Spleen (tissue), 11 donors: ENCODE measurements around the gene HS3ST4. TPM values are rescaled to one million over a fixed set of nuclear protein-coding genes. Genes with fewer than 3 reads are reported as not detected.

Source experiments
- DNase-seq: peaks from one replicate; pipeline ENCODE4 v3.0.0-alpha.2; 2020
- H3K27ac ChIP-seq, 8 donors: fragments of 200-600 bp; sonication (generic) in 7 of 8; 1 replicate in 4 of 8; 2 replicates in 4 of 8; pipeline versions ENCODE4 v1.5.0 to v1.8.0; 2016 to 2021; ENCODE audit warnings: inconsistent platforms in 4 of 8, mild to moderate bottlenecking in 4 of 8, moderate library complexity in 1 of 8
- H3K27me3 ChIP-seq, 7 donors: fragments of 200-600 bp; sonication (generic) in 6 of 7; replicated peaks in 1 of 7; 1 replicate in 4 of 7; 2 replicates in 3 of 7; pipeline versions ENCODE4 v1.5.0 to v1.8.0; 2016 to 2021; ENCODE audit warnings: inconsistent platforms in 3 of 7, mild to moderate bottlenecking in 1 of 7
- H3K36me3 ChIP-seq, 6 donors: fragments of 200-600 bp; sonication (generic) in 5 of 6; 1 replicate in 4 of 6; 2 replicates in 2 of 6; pipeline versions ENCODE4 v1.5.0 to v1.8.0; 2016 to 2021; ENCODE audit warnings: inconsistent platforms in 2 of 6
- H3K4me1 ChIP-seq, 6 donors: fragments of 200-600 bp; sonication (generic) in 5 of 6; 1 replicate in 3 of 6; 2 replicates in 3 of 6; pipeline versions ENCODE4 v1.5.0 to v1.8.0; 2016 to 2021; ENCODE audit warnings: inconsistent platforms in 3 of 6
- H3K4me3 ChIP-seq, 8 donors: fragments of 200-600 bp; sonication (generic) in 7 of 8; 1 replicate in 4 of 8; 2 replicates in 4 of 8; pipeline versions ENCODE4 v1.5.0 to v1.8.0; 2016 to 2021; ENCODE audit warnings: inconsistent platforms in 4 of 8, mild to moderate bottlenecking in 4 of 8, moderate library complexity in 2 of 8
- H3K9me3 ChIP-seq, 8 donors: fragments of 200-600 bp; sonication (generic) in 7 of 8; 1 replicate in 4 of 8; 2 replicates in 4 of 8; pipeline versions ENCODE4 v1.5.0 to v1.8.0; 2016 to 2021; ENCODE audit warnings: inconsistent platforms in 4 of 8
- POLR2A ChIP-seq, 3 donors: fragments of 450-650 bp; IDR thresholded peaks; one replicate each; pipeline ENCODE4 v1.5.1; 2017; ENCODE audit warnings: antibody characterized with exemption in 3 of 3, mild to moderate bottlenecking in 1 of 3
- POLR2AphosphoS5 ChIP-seq, 3 donors: sonication (generic); formaldehyde crosslinking; IDR thresholded peaks; one replicate each; pipeline ENCODE4 v1.5.1; 2017; ENCODE audit warnings: antibody characterized with exemption in 3 of 3
- WGBS, 5 donors: extraction: QIAGEN DNeasy Blood & Tissue Kit in 3 of 5; methylation state at CpG; one replicate each; pipeline versions ENCODE4 v1.1.5 to v1.1.7; 2013 to 2018; 5-methylcytosine and 5-hydroxymethylcytosine counted together
- intact Hi-C: fragments of 100-400 bp; cut with DNase I; formaldehyde crosslinking; loops from one replicate; pipeline ENCODE4 v1.15.0; 2023; ENCODE audit warnings: low total_unique reads
- polyA plus RNA-seq, 3 donors: library from polyadenylated mRNA; stranded (reverse); fragments of 200-250 nt; gene quantifications; one replicate each; pipeline ENCODE4 v1.2.1, GENCODE V29; 2013
- total RNA-seq, 7 donors: library from RNA; depleted of rRNA in 3 of 7; stranded (reverse); fragments of >200 nt in 3 of 7; fragmentation: NEBNext Ultra II Directional in 4 of 7; extraction: Animal tissue kit (Norgen Biotek cat#: 25700) in 4 of 7; gene quantifications; one replicate each; pipeline versions ENCODE4 v1.1.0 to v1.2.1, GENCODE V29; 2016 to 2021
- TF ChIP-seq, protein P1 (sequence below), 11 experiments: fragments of 200-600 bp in 7 of 11; fragments of 450-650 bp in 4 of 11; sonication (generic) in 4 of 11; IDR thresholded peaks in 8 of 11; conservative IDR thresholded peaks in 3 of 11; 1 replicate in 7 of 11; 2 replicates in 4 of 11; pipeline versions ENCODE4 v1.4.0 to v1.8.0; 2016 to 2021; ENCODE audit warnings: antibody characterized with exemption in 11 of 11, inconsistent platforms in 4 of 11, mild to moderate bottlenecking in 1 of 11
- donor health status: healthy with polysubstance abuse.
- donor health status: DM: no; HTN: no; CAD: no; lungs with moderate emphysema.
- donor health status: DM: no; HTN: no; CAD: no.
- donor health status: Bipolar disorder and iron deficiency.
- donor health status: healthy.
- donor health status: DM: no; HTN: no; CAD: no.
- donor health status: DM: yes; HTN: yes; CAD: no.

HS3ST4 gene
- total and polyA plus RNA-seq, 10 donors = 0.08 to 4.2 (median 1.9) TPM

DNA sequence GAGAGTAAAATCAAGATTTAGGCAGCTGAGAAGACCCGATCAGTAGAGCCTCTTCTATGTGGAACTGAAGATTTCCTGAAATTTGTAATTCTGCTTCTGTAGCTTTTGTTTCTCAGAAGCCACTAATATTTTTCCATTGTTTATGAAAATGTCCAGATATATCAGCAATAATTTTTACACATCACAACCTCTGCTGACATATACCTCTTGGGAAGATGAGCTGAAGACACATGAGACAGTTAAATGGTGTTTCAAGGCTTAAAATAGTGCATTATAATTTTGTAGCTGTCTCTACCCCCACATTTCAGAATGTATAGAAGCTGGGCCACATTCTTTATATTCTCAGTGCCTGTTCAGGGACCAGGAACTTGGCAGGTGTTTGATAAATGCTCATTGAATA, 320.6 kb downstream of the HS3ST4 start:
- intact Hi-C loops = no loop called here
- WGBS, 5 donors = 67 to 89% (median 77%) methylated on average over 1 of the region's 1 CpG
- TF ChIP-seq POLR2AphosphoS5 (IDR thresholded peaks at IDR 0.05) = no peak
- TF ChIP-seq POLR2A (IDR thresholded peaks at IDR 0.05) = no peak
- TF ChIP-seq, protein P1, sequence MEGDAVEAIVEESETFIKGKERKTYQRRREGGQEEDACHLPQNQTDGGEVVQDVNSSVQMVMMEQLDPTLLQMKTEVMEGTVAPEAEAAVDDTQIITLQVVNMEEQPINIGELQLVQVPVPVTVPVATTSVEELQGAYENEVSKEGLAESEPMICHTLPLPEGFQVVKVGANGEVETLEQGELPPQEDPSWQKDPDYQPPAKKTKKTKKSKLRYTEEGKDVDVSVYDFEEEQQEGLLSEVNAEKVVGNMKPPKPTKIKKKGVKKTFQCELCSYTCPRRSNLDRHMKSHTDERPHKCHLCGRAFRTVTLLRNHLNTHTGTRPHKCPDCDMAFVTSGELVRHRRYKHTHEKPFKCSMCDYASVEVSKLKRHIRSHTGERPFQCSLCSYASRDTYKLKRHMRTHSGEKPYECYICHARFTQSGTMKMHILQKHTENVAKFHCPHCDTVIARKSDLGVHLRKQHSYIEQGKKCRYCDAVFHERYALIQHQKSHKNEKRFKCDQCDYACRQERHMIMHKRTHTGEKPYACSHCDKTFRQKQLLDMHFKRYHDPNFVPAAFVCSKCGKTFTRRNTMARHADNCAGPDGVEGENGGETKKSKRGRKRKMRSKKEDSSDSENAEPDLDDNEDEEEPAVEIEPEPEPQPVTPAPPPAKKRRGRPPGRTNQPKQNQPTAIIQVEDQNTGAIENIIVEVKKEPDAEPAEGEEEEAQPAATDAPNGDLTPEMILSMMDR (IDR thresholded peaks at IDR 0.05 in 8 of 11, conservative IDR thresholded peaks at IDR 0.05 in 3 of 11) = no peak
- no peak overlapping the region for H3K27ac ChIP-seq
- DNase-seq = no peak
- no peak overlapping the region for H3K4me3 ChIP-seq
- no peaks in the 10 kb centered on the region for H3K27me3 ChIP-seq
- H3K36me3 ChIP-seq = no peaks in the 10 kb centered on the region
- no peaks in the 10 kb centered on the region for H3K4me1 ChIP-seq
- peaks cover 0 to 38% (median 34%) of the 10 kb centered on the region in 8 donors for H3K9me3 ChIP-seq

DNA sequence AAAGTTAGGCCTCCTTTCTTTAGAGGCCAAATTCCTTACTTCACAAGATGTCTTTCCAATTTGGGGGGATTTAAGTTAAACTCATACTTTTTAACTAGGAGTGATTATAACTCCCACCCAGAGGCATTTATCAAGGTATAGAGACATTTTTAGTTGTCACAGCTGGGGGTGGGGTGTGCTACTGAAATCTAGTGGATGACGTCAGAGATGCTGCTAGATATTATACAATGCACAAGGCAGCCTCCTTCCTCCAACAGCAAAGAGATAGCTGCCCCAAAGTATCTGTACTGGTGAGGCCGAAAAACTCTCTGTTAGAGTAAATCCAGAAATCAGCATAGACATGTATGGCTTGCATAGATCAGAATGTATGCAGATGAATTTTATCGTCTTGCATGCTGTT, 324.0 kb downstream of the HS3ST4 start:
- DNase-seq = no peak
- WGBS, 5 donors = 58 to 96% (median 71%) methylated on average over 3 of the region's 3 CpGs
- TF ChIP-seq, protein P1 (IDR thresholded peaks at IDR 0.05 in 8 of 11, conservative IDR thresholded peaks at IDR 0.05 in 3 of 11) = no peak
- TF ChIP-seq POLR2A (IDR thresholded peaks at IDR 0.05) (no peak), POLR2AphosphoS5 (IDR thresholded peaks at IDR 0.05) (no peak)
- intact Hi-C loops = no loop called here
- H3K4me3 ChIP-seq = no peak overlapping the region
- peaks cover 0 to 44% (median 40%) of the 10 kb centered on the region in 8 donors for H3K9me3 ChIP-seq
- H3K27ac ChIP-seq = no peak overlapping the region
- H3K36me3 ChIP-seq = no peaks in the 10 kb centered on the region
- H3K4me1 ChIP-seq = no peaks in the 10 kb centered on the region
- no peaks in the 10 kb centered on the region for H3K27me3 ChIP-seq

DNA sequence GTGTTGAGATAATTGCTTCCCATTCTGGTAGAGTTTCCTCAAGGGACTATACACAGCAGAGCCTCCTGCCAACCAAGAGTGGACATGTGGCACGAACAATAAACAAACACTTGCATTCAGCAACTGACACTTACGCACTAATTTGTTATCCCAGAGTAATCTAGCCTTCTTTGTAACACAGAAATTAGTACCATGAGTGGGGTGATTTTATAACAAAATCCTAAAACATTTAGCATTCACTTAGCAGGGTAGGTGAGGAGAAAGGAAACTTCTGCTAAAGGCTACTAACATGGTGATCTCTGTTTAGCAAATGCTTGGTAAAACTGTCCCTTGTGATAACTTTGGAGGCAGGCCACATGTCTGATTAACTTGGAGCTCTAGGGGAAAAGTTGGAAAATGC, 325.2 kb downstream of the HS3ST4 start:
- no peak for DNase-seq
- no peaks in the 10 kb centered on the region for H3K4me1 ChIP-seq
- H3K27me3 ChIP-seq = no peaks in the 10 kb centered on the region
- TF ChIP-seq POLR2A (IDR thresholded peaks at IDR 0.05) (no peak), POLR2AphosphoS5 (IDR thresholded peaks at IDR 0.05) (no peak)
- TF ChIP-seq, protein P1 (IDR thresholded peaks at IDR 0.05 in 8 of 11, conservative IDR thresholded peaks at IDR 0.05 in 3 of 11) = no peak
- 33 to 65% (median 59%) methylated on average over 2 of the region's 2 CpGs for WGBS, 5 donors
- H3K9me3 ChIP-seq = peaks cover 0 to 44% (median 40%) of the 10 kb centered on the region in 8 donors
- no peak overlapping the region for H3K27ac ChIP-seq
- intact Hi-C loops = no loop called here
- no peaks in the 10 kb centered on the region for H3K36me3 ChIP-seq
- H3K4me3 ChIP-seq = no peak overlapping the region

DNA sequence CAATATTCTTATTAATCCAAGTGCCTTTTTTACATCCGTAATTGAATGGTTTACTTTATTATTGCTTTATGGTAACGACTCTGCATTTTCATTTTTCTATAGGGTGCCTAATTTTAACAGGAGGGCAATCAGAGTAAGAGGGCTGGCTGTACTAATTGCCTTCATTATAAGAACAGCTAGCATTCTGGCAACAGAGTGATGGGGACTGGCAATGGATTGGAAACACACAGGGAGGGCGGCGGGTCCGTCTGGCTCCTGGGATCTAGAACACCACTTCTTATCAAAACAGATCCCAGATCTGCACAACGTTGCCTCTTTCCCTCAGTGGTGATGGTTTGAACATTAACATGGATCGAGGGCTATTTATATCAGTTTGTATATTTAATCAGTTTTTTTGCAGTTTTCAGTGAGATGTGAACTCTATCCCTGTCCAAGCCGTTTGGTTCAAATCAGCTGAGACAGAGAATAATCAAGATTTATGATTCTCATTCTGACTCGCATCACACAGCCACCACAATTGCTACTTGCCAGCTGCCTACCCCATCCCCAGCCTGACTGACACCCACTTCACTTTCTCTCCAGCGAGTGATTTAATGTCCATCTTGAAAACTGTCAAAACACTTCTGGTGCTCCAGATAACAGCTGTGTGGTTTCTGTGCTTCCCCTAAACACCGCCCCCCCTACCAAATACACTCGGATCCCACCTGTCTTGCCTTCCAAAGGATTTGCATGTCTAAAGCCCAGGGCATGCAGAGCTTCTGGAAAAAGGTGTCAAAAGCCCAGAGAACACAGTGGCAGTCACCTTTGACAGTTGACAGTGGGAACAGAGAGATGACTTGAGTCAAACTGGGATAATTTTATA, 327.9 kb downstream of the HS3ST4 start:
- Histone ChIP-seq H3K4me1 (no peaks in the 10 kb centered on the region), H3K36me3 (no peaks in the 10 kb centered on the region), H3K4me3 (no peak overlapping the region), H3K9me3 (peaks cover 0 to 37% (median 34%) of the 10 kb centered on the region in 8 donors), H3K27me3 (no peaks in the 10 kb centered on the region), H3K27ac (no peak overlapping the region)
- WGBS, 5 donors = 25 to 34% (median 28%) methylated on average over 12 of the region's 12 CpGs
- intact Hi-C loops = no loop called here
- TF ChIP-seq POLR2A (IDR thresholded peaks at IDR 0.05) = no peak
- TF ChIP-seq, protein P1 (IDR thresholded peaks at IDR 0.05 in 8 of 11, conservative IDR thresholded peaks at IDR 0.05 in 3 of 11) = no peak
- DNase-seq = no peak
